Measurements from ENCODE around the gene ARSD. TPM values are rescaled to one million over a fixed set of nuclear protein-coding genes. Genes with fewer than 3 reads are reported as not detected.
"Not testable (repeated sequence)": the region's sequence is repeated elsewhere in the genome, so short reads cannot be mapped to it uniquely, and the experiment has no call there.

Gene ARSD
- total and polyA plus RNA-seq, 5 experiments from 2014 or later, result 1.3 to 3.7 (median 1.9) TPM

GRCh38 chrX:2898846-2899512 lies 30.2 kb downstream of the ARSD start:
- H3K27me3 Mint-ChIP-seq, result peaks cover 0 to 10% (median 0%) of the 10 kb centered on the region in 5 donors
- H3K27ac Mint-ChIP-seq, result peak overlapping the region in 2 of 10 donors; percentile 27 to 29
- DNase-seq, result no peak
- no peak overlapping the region for H3K4me3 Mint-ChIP-seq
- H3K9me3 Mint-ChIP-seq, result peaks cover 0 to 27% (median 10%) of the 10 kb centered on the region in 9 donors
- H3K4me1 Mint-ChIP-seq, result peaks cover 0 to 12% (median 5%) of the 10 kb centered on the region in 4 donors
- H3K36me3 Mint-ChIP-seq, result peaks cover 0 to 11% (median 0%) of the 10 kb centered on the region in 3 donors
- POLR2A ChIA-PET, result no interaction called here
- ATAC-seq, result no peak

- H3K36me3 Mint-ChIP-seq, ATAC-seq, H3K27me3 Mint-ChIP-seq, POLR2A ChIA-PET: not testable (repeated sequence)
- Mint-ChIP-seq H3K4me3 (peak overlapping the region in 4 of 10 donors; percentile 2 to 57 (median 34)), H3K27ac (peak overlapping the region in 2 of 10 donors; percentile 29 to 50), H3K9me3 (peaks cover 0 to 17% (median 4%) of the 10 kb centered on the region in 9 donors), H3K4me1 (peaks cover 0 to 12% (median 5%) of the 10 kb centered on the region in 4 donors)
- DNase-seq, result peak in 2 of 10 donors; percentile 5 to 30
Measured at GRCh38 chrX:2897690-2898623, 31.2 kb downstream of the ARSD start.

GRCh38 chrX:2897311-2897689 lies 31.8 kb downstream of the ARSD start:
- peaks cover 0 to 3% (median 0%) of the 10 kb centered on the region in 5 donors for H3K27me3 Mint-ChIP-seq
- ATAC-seq (no peak), DNase-seq (no peak)
- peaks cover 0 to under 1% (median 0%) of the 10 kb centered on the region in 3 donors for H3K36me3 Mint-ChIP-seq
- H3K4me1 Mint-ChIP-seq, result peaks cover 0 to 12% (median 5%) of the 10 kb centered on the region in 4 donors
- H3K9me3 Mint-ChIP-seq, result peaks cover 0 to 10% (median 0%) of the 10 kb centered on the region in 9 donors
- H3K4me3 Mint-ChIP-seq, result peak overlapping the region in 1 of 10 donors; percentile 57
- POLR2A ChIA-PET, result no interaction called here
- peak overlapping the region in 2 of 10 donors; percentile 50 to 81 for H3K27ac Mint-ChIP-seq

GRCh38 chrX:2894885-2895292 lies 34.2 kb downstream of the ARSD start:
- H3K4me1 Mint-ChIP-seq, result peaks cover 0 to 12% (median 5%) of the 10 kb centered on the region in 4 donors
- no peaks in the 10 kb centered on the region for H3K9me3 Mint-ChIP-seq
- peaks cover 0 to 3% (median 0%) of the 10 kb centered on the region in 5 donors for H3K27me3 Mint-ChIP-seq
- H3K4me3 Mint-ChIP-seq, result no peak overlapping the region
- no peak overlapping the region for H3K27ac Mint-ChIP-seq
- POLR2A ChIA-PET, result no interaction called here
- ATAC-seq (no peak), DNase-seq (no peak)
- no peaks in the 10 kb centered on the region for H3K36me3 Mint-ChIP-seq

GRCh38 chrX:2892816-2893215 lies 36.3 kb downstream of the ARSD start:
- ATAC-seq (no peak), DNase-seq (no peak)
- H3K9me3 Mint-ChIP-seq, result no peaks in the 10 kb centered on the region
- peaks cover 0 to 5% (median 1%) of the 10 kb centered on the region in 5 donors for H3K27me3 Mint-ChIP-seq
- H3K27ac Mint-ChIP-seq, result no peak overlapping the region
- POLR2A ChIA-PET, result no interaction called here
- peaks cover 3 to 14% (median 9%) of the 10 kb centered on the region in 4 donors for H3K4me1 Mint-ChIP-seq
- H3K36me3 Mint-ChIP-seq, result no peaks in the 10 kb centered on the region
- peak overlapping the region in 1 of 10 donors; percentile 68 for H3K4me3 Mint-ChIP-seq

GRCh38 chrX:2890536-2891460 lies 38.3 kb downstream of the ARSD start:
- peak overlapping the region in 1 of 10 donors; percentile 79 for H3K4me3 Mint-ChIP-seq
- H3K4me1 Mint-ChIP-seq, result peaks cover 3 to 11% (median 7%) of the 10 kb centered on the region in 4 donors
- H3K27ac Mint-ChIP-seq, H3K27me3 Mint-ChIP-seq, ATAC-seq, DNase-seq, POLR2A ChIA-PET, H3K9me3 Mint-ChIP-seq, H3K36me3 Mint-ChIP-seq: not testable (repeated sequence)

GRCh38 chrX:2889706-2890490 lies 39.2 kb downstream of the ARSD start:
- POLR2A ChIA-PET, H3K36me3 Mint-ChIP-seq, H3K27me3 Mint-ChIP-seq, ATAC-seq, H3K9me3 Mint-ChIP-seq: not testable (repeated sequence)
- Mint-ChIP-seq H3K4me3 (peak overlapping the region; percentile 79 to 89 (median 87)), H3K4me1 (peaks cover 3 to 11% (median 7%) of the 10 kb centered on the region in 4 donors), H3K27ac (peak overlapping the region in 5 of 10 donors; percentile 27 to 87 (median 51))
- peak in 3 of 10 donors; percentile 14 to 19 (median 18) for DNase-seq

- peak overlapping the region in 4 of 10 donors; percentile 27 to 88 (median 86) for H3K27ac Mint-ChIP-seq
- H3K4me1 Mint-ChIP-seq, result peaks cover 3 to 11% (median 7%) of the 10 kb centered on the region in 4 donors
- POLR2A ChIA-PET, result no interaction called here
- DNase-seq, result no peak
- peaks cover 0 to 5% (median 1%) of the 10 kb centered on the region in 5 donors for H3K27me3 Mint-ChIP-seq
- no peaks in the 10 kb centered on the region for H3K36me3 Mint-ChIP-seq
- no peaks in the 10 kb centered on the region for H3K9me3 Mint-ChIP-seq
- H3K4me3 Mint-ChIP-seq, result peak overlapping the region; percentile 79 to 89 (median 87)
- no peak for ATAC-seq
Measured at GRCh38 chrX:2889045-2889605, 40.0 kb downstream of the ARSD start.

- Mint-ChIP-seq H3K4me1 (peaks cover 3 to 11% (median 7%) of the 10 kb centered on the region in 4 donors), H3K4me3 (peak overlapping the region in 7 of 10 donors; percentile 40 to 89 (median 79)), H3K36me3 (no peaks in the 10 kb centered on the region), H3K27me3 (peaks cover 0 to 5% (median 1%) of the 10 kb centered on the region in 5 donors), H3K9me3 (no peaks in the 10 kb centered on the region), H3K27ac (peak overlapping the region in 1 of 10 donors; percentile 57)
- ATAC-seq, result no peak
- no peak for DNase-seq
- POLR2A ChIA-PET, result no interaction called here
Measured at GRCh38 chrX:2888309-2888708, 40.8 kb downstream of the ARSD start.

GRCh38 chrX:2883770-2884169 lies 45.4 kb downstream of the ARSD start:
- POLR2A ChIA-PET, result no interaction called here
- ATAC-seq (no peak), DNase-seq (no peak)
- H3K9me3 Mint-ChIP-seq, result no peaks in the 10 kb centered on the region
- peaks cover 6 to 11% (median 9%) of the 10 kb centered on the region in 5 donors for H3K27me3 Mint-ChIP-seq
- no peak overlapping the region for H3K4me3 Mint-ChIP-seq
- H3K4me1 Mint-ChIP-seq, result peaks cover 1 to 5% (median 2%) of the 10 kb centered on the region in 4 donors
- H3K27ac Mint-ChIP-seq, result peak overlapping the region in 2 of 10 donors; percentile 55 to 57
- no peaks in the 10 kb centered on the region for H3K36me3 Mint-ChIP-seq

- peaks cover 0 to 4% (median 0%) of the 10 kb centered on the region in 9 donors for H3K9me3 Mint-ChIP-seq
- no peak overlapping the region for H3K4me3 Mint-ChIP-seq
- peaks cover 0 to 4% (median 0%) of the 10 kb centered on the region in 3 donors for H3K36me3 Mint-ChIP-seq
- DNase-seq, result no peak
- POLR2A ChIA-PET, result no interaction called here
- peaks cover 6 to 10% (median 10%) of the 10 kb centered on the region in 5 donors for H3K27me3 Mint-ChIP-seq
- no peaks in the 10 kb centered on the region for H3K4me1 Mint-ChIP-seq
- ATAC-seq, result no peak
- H3K27ac Mint-ChIP-seq, result no peak overlapping the region
Measured at GRCh38 chrX:2879670-2880069, 49.5 kb downstream of the ARSD start.
